Activated naive CD4-positive, alpha-beta T cell (primary cell): ENCODE results near the gene SKAP1.

Experiments used
- DNase-seq, 4 experiments: peaks; one replicate each; lab custom pipeline; 2025; lab: John Stamatoyannopoulos, UW

Gene SKAP1

DNA sequence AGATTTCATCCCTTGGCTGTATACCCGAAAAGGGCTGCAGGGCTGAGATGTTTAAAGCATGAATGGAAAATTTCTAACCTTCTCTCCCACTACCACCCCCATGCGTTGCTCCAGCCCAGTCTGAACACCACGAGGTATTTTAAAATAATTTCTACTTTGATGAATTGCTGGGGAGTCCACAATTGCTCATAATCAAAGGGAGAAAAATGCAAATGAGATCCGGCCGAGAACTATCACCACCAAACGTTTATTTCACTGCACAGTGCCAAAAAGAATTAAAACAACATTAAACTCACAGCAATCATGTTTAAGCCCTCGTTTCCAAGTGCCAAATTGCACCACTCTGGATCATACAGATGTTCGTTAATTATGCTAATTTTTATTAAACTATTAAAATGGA, 285.8 kb downstream of the SKAP1 start:
- no peak for DNase-seq

GRCh38 chr17:48143629-48144028, 286.4 kb downstream of the SKAP1 start:
- no peak for DNase-seq

DNA sequence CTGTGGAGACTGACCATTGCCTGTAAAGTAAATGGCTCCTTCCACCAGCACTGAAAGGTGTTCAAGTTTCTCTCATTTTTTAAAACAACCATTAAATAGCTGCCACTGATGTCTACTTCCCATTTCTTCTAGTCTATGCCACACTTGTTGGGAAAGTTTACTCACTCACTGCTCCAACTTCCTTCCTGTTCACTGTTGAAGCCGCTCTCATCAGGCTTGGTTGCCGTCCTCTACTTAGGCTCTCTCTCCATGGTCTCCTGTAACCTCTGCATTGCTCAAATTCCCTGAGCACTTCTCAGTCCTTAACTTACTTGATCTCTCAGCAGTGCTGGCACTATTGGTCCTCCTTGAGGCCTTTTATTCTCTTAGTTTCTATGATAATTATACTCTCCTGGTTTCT, 290.1 kb downstream of the SKAP1 start:
- DNase-seq: no peak

DNA sequence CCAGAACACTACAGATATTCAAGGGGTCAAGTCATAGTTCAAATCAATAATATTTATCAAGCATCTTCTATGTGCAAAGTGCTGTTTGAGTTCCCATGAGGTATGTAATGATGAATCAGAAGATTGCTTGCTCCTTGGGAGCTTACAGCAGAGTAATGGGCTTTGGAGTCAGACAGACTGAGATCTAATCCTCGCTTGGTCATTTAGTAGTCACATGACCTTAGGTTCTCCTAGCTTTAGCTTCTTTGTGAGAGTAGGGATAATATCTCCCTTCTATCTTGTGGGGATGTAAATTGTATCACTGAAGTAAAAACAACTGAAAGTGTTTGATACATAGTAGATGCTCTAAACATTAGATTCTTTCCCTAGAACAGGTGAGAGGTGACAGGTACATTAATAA, 292.4 kb downstream of the SKAP1 start:
- no peak for DNase-seq

GRCh38 chr17:48134912-48135480, 295.0 kb downstream of the SKAP1 start:
- no peak for DNase-seq

DNA sequence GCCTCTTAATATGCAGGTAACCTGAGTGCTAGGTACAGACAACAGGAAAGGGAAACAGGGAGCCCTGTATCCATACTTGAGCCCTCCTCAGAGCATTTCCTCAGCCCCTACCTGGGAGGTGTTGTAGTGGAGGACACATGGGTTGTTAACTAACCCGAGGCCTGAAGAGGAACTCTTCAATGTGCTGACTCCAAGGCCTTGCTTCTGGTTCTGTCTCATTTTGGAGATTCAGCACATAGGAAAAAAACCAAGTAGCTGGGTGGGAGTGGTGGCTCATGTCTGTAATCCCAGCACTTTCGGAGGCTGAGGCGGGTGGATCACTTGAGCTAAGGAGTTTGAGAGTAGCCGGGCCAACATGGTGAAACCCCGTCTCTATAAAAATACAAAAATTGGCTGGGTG, 297.6 kb downstream of the SKAP1 start:
- DNase-seq: no peak

DNA sequence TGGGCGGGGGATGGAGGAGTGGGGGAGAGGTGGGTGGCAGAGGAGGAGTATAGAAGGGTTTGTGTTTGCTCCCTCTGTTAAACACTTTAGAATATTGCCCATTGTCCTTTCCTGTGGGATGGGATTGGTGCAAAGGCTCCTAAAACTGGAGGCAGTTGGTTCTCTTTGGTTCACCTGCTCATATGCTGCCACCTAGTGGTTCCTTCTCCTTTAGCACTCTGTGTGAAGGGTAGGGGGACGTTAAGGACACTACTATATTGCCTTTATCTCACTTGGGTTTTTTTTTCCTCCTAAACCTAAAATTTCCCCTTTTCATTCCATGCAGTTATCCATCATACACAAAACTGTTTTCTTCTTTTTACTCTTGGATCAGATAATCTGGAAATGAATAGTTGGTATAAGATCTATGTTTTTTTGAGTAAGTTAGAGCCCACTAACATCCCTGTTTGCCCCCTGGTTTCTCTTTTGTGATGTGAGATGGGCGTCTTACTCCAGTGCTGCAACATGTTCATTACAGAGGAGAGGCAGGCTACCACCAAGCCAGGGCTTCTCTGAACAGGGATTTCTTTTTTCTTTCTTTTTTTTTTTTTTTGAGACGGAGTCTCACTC, 298.7 kb downstream of the SKAP1 start:
- DNase-seq: peak in 1 of 4 experiments; percentile 4

DNA sequence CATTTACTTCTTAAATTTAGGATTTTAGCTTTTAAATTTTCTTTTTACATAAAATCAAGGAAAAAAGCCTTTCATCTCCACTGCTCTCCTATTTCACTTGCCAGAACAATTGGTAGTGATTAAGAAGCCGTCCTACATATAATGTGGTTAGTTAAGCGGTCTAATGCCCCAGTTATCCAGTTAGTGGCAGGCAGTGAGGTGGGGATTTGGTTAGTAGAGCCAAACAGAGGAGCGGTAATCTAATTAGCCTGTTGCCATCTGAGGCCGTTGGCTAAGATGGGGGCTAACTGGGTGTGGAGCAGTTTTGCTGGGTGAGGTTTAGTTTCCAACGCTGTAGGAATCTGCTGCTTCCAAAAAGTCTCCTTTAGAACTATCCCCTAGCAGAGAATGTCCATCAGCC, 300.0 kb downstream of the SKAP1 start:
- no peak for DNase-seq

DNA sequence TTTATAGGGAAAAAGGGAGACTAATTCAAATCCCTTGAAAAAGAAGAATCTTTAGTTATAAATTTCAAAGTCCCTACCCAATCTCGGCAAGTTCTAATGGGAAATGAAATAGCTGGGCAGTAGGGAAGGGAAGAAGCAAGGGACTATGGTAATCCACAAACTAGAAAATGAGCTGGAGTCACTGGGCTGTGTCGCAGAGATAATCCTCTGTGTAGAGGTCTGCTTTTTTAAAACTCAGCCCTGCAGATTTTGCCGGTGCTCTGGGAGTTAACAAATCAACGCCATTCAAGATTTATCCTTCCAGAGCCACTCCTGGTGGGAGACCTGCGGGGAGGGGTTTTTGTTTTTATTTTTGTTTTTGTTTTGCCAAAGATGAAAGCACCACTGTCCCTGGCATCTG, 301.6 kb downstream of the SKAP1 start:
- DNase-seq: no peak

GRCh38 chr17:48127371-48128051, 302.5 kb downstream of the SKAP1 start:
- DNase-seq: no peak

DNA sequence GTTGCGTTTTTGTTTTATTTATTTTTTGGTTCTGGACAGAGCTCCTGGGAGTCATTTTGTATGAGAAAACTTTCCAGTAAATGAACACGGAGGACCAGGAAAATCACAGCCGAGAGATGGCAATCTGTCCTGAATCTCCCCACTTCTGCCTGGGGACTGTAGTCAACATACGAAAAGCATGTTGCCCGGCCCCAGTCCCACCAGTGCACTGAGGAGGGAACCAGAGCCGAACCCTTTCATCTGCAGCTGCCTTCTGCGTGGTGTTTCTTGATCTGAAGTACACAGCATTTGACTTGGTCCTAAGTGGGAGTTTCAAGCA, 303.5 kb downstream of the SKAP1 start:
- DNase-seq: no peak

- no peak for DNase-seq
These were observed 304.0 kb downstream of the SKAP1 start for GRCh38 chr17:48125829-48126531.

DNA sequence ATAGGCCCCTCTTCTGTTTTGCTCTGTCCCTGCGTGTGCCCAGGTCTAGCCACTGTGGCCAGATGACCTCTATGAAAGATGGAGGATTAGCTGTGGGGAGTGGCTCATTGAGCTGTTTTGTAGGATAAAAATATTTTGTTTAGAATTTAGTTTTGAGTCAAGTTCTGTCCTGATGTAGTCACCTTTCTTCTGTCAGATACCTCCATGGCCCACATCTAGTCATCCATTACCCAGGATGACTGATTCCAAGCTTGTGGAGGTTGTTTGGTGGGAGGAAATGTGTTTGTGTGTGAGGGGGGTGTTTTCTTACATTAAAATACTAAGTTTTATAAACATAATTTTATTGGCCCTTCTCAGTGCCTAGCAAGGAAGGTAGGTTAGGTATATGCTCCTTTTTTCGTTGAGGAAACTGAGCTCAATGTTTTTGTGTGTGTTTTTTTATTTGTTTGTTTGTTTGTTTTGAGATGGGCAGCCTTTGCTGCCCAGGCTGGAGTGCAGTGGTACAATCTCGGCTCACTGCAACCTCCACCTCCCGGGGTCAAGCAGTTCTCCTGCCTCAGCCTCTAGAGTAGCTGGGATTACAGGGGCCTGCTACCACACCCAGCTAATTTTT, 306.1 kb downstream of the SKAP1 start:
- no peak for DNase-seq

DNA sequence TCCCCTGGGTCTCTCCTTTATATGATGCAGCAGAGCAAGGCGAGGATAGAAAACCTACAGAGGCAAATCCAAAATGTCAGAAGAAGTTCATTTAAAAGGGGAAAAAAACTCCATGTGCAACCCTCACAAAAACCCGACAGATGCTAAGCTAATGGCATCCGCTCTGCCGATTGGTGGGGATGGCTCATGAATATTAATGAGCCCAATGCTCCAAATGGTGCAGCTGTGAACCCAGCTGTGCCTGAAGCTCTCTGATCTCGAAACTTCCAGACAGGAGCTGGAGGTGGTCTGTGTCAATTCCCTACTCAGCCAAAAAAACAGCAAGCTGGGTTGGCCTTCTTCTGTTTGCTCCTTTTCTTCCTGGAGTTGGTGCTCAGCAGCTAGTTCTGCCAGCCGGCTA, 306.9 kb downstream of the SKAP1 start:
- no peak for DNase-seq

- no peak for DNase-seq
These were observed 307.4 kb downstream of the SKAP1 start for GRCh38 chr17:48122665-48123045.

- DNase-seq: no peak
These were observed 307.9 kb downstream of the SKAP1 start for GRCh38 chr17:48121923-48122664.

GRCh38 chr17:48113201-48113676, 316.8 kb downstream of the SKAP1 start:
- peak in 2 of 4 experiments; percentile 35 to 48 for DNase-seq

DNA sequence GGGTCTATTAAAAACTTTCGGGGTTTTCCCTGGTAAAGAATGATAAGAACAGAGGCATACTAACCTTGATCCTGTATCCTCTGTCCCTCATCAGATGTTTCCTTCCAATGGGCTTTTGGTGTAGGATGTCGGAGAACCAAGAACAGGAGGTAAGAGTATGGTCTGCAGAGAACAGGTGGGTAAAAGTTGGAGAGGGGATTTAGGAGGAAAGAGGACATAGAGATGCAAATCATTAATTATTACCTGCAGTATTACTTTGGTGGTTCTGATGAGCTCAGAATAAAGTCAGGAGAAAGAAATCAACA, 318.1 kb downstream of the SKAP1 start:
- DNase-seq: no peak

- no peak for DNase-seq
These were observed 319.3 kb downstream of the SKAP1 start for GRCh38 chr17:48110761-48111160.

- DNase-seq: peak; percentile 87 to 90 (median 88)
These were observed 322.6 kb downstream of the SKAP1 start, which contains the start of gene SNX11 for GRCh38 chr17:48107137-48108055. Gene SNX11, plus strand, starts transcription at chr17:48107766. Its CDS starts 4,278 bp downstream, at chr17:48112044.

GRCh38 chr17:48106802-48107136, 323.2 kb downstream of the SKAP1 start:
- no peak for DNase-seq
